Measurements from ENCODE around the gene CNTN5. TPM values are rescaled to one million over a fixed set of nuclear protein-coding genes. Genes with fewer than 3 reads are reported as not detected.
"Not testable (repeated sequence)": the region's sequence is repeated elsewhere in the genome, so short reads cannot be mapped to it uniquely, and the experiment has no call there.

The CNTN5 gene
- total RNA-seq, 1 experiment from 2014 or later: not detected

DNA sequence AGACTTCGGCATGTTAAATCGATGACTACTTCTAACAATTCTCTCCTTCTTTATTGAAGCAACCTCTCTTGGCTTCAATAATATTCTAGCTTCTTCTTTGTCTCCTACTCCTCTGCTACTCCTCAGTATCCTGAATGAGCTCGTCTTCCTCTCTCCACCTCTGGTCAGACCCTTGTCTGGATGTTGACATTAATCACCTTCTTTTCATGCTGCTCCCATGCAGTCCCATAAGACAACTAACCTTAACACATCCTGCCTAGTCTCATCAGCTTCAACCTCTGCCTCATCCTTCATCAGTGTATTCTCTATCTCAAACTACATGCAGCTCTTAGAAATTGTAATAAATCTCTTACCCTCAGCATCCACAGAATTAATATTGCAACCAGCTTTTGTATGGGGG lies 695.6 kb downstream of the CNTN5 start:
- peak; percentile 39 for DNase-seq (ENCODE audit: low read depth)

DNA sequence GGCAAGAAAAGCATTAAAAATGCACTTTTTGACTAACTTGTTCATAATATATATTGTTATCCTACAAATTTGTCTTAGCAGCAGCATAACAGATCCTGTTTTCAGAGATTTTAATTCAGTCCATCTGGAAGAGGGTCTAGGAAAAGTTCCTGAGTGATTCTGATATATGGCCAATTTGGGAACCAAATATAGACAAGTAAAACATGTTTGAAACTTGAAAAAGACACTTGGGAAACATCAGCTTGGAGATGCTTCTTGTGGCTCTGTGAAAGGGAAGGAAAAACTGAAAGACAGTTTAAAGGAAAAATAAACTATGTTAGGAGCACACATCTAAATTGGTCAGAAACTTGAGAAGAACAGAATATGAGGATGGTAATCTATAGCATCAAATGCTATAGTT lies 697.5 kb downstream of the CNTN5 start:
- DNase-seq (ENCODE audit: low read depth): no peak

DNA sequence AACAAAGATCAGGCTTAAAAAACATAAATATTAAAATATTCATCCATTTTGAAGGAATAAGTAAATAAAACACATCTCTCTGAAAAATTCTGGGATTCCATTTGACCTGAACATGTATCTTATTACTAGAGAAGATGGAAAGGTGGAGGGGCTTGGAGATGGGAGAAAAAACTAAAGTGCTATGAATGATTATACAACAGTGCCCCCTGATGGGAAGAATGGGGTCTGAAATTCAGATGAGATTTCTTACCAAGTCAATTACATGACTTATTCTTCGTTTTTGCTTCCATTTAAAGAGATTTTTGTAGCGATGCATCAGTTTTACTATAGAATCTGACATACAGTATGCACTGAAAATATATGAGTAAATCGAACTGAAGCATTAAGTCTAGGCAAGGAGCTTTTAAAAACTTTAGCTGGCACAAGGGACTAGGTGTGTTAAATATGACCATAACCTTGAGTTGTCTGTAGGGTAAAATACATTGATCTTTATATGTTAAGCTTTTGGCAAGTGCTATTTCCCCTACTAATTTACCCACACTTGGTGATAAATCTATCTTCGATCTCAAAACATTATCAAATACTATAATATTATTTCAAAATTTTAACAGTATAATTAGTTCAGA lies 718.8 kb downstream of the CNTN5 start:
- DNase-seq (ENCODE audit: low read depth): peak; percentile 54

DNA sequence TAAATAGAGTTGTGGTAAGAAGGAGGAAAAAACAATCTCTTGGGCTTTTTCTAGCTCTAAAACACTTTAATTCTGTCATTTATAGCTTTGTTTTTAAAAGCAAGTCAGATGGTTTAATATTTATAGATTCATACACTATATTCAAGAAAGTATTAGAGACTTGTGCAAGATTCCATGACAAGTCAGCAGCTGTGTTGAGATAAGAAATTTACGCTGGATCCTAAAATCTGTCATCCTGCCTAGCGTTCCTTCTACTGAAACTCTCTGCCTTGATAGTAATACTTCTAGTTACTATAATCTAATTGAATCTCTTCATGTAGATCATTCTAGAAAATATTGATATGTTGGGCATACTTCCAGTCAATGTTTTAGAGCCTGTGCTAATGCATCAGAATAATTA lies 721.8 kb downstream of the CNTN5 start:
- DNase-seq (ENCODE audit: low read depth): no peak

DNA sequence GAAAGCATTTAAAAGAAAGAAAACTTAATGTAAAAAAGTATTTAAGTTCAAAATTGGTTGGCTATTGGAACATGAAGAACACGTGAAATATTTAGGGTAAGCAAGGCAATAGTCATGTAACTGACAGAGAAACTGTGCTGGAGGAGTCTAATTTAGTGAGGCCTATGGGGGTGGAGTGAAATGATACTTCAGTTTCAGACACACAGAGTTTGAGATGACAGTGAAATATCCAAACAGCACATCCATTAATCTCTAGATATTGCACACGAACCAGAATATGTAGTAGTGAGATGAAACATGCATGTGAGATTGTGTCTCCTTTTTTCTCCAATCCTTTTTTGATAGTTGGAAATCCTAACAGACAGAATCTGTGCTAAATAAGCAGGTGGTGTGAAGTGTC lies 739.0 kb downstream of the CNTN5 start:
- DNase-seq (ENCODE audit: low read depth): no peak

DNA sequence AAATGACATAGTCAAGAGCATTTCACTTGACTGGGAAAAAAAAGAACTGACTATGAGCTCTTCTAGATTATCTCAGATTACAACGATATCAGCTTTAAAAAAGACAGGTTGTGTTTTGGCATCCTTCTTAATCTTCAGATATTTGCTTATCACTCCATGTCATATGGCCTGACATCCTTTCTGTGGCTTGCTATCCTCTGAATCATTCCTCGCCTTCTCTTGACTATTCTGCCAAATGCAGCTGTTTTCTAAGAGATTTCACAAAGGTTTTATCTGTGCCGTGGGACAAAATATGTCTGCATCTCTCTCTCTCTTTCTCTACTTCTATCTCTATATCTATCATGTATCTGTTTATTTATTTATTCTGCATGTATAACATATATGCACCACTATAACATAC lies 746.1 kb downstream of the CNTN5 start:
- DNase-seq (ENCODE audit: low read depth): no peak

DNA sequence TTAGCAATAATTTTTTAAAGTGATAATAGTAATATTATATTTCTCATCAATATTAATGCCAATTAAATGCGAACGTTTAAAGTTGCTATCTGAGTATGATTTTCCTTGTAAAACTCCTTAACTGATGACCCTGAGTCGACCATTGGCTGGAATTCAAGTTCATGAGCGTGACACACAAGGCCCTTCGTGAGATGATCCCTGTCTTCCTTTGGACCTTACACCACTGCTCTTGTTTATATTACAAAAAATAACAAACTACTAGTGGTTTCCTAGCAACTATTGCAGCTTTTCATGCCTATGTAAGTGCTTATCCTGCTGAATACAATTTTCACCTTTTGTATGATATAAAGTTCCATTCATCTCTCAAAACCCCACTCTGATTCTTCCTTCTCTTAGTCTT lies 752.9 kb downstream of the CNTN5 start:
- peak; percentile 6 for DNase-seq (ENCODE audit: low read depth)

DNA sequence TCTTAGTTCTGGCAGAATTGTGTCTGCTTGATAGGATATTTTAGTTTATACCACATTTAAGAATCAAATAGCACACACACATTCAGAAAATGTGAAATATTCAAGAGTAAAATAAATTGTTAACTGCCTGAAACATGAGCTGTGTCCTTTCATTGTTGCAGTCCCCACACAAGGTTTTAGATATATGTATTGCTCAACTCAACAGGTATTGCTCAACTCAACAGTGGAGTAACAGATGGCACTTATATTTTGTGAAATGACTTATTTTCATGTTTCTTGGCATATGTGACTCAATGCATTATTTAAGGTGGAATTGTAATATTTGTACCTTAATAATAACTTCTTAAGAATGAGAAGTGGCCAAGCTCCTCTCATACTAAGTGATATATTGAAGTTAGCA lies 760.3 kb downstream of the CNTN5 start:
- no peak for DNase-seq (ENCODE audit: low read depth)

DNA sequence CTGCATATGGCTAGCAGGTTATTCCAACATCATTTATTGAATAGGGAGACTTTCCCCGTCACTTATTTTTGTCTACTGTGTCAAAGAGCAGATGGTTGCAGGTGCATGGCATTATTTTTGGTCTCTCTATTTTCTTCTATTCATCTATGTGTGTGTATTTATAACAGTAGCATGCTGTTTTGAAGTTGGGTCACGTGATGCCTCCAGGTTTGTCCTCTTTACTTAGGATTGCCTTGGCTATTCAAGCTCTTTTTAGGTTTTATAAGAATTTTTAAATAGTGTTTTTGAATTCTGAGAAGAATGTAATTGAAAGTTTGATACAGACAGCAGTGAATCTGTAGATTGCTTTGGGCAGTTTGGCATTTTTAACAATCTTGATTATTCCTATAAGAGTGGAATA lies 770.6 kb downstream of the CNTN5 start:
- no peak for DNase-seq (ENCODE audit: low read depth)

DNA sequence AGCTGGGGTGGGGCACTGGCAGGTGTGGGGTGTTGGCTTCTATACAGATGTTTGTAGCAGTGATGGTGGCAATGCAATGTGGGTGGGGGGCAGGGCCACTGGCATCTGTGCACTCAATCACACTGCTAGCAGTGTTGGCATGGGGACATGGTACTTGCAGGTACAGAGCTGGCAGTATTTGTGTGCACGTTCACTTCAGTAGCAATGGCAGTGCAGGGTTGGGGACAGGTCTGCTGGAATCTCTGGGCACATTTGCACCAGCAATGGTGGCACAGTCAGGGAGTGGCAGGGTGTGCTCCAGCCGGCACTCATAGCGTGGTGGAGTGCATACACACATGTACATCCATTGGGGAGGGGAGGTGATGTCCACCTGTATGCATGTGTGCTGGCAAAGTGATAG lies 775.2 kb downstream of the CNTN5 start:
- no peak for DNase-seq (ENCODE audit: low read depth)

DNA sequence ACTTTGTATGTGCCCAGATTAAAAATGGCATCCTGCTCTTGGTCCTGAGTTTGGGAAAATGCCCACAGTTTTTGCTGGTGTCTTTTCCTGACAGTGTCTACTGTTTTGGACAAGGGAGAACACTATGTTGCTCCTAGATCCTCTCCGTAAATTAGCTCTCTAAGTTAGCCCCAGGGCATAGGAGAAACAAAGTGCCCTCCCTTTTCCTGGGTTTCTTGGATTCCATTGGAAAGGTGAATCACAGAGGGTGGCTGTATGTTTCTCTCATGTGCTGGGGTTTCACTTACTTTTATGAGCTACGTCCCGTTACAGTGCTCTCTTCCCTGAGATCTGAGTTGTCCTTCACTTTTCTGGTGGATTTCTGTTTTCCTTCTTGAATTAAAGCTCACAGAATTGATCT lies 782.8 kb downstream of the CNTN5 start:
- no peak for DNase-seq (ENCODE audit: low read depth)

DNA sequence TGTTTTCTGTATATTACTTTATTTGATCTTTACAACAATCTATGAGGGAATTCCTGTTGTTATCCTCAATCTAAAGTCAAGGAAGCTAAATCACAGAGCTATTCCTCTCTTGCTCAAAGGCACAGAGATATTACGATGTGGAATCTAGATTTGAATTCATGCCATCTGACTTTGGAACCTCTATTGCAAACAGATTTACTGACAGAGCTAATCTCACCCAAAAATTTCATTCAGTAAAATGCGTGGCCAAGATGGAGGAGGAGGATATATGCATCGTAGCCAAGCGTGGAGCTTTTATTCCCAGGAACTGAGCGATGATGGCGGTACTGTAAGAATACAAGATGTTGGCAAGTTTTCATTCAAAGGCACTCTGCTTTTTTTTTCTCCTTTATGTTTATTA lies 791.8 kb downstream of the CNTN5 start:
- no peak for DNase-seq (ENCODE audit: low read depth)

DNA sequence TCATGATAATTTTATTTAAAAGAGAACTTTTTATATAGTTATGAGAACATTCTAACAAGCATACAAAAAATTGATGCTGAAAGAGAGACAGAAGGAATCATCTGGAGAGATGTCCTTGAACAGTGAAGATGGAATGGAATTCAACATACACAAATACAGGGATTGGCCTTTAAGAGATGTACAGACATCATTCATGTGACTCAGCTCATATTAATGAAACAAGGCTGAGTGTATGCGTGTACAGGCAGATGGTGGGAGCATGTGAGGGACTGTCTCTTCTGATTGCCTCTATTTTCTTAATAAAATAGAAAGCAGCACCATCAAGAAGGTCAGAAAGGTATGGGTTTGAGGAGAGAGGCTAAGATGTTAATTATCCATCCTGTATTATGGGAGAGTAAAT lies 793.3 kb downstream of the CNTN5 start:
- DNase-seq (ENCODE audit: low read depth): no peak

DNA sequence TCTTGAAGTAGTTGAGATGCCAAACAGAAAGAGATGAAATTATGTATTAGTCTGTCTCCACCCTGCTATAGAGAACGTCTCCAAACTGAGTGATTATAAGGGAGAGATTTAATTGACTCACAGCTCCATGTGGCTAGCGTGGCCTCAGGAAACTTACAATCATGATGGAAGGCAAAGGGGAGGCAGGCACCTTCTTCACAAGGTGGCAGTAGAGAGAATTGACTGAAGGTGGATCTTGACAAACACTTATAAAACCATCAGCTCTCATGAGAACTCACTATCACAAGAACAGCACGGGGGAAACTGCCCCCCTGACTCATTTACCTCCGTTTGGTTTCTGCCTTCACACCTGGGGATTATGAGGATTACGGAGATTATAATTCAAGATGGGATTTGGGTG lies 794.0 kb downstream of the CNTN5 start:
- DNase-seq (ENCODE audit: low read depth): no peak

DNA sequence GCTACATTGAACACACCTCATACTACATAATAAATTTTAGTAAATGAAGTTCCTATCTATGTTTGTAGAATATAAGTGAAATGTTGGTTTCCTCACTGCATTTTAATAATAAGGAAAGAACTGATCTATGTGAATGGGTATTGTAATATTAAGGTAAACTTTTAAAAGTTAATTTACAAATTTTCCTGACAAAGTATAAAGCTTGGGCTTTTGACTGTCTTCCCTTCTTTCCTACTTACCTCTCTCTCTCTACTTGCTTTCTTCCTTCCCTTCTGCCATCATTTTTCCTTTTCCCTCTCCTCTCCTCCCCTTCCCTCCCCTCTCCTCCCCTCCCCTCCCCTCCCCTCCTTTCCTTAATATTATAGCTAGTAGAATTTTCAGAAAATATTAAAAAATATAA lies 798.2 kb downstream of the CNTN5 start:
- no peak for DNase-seq (ENCODE audit: low read depth)

DNA sequence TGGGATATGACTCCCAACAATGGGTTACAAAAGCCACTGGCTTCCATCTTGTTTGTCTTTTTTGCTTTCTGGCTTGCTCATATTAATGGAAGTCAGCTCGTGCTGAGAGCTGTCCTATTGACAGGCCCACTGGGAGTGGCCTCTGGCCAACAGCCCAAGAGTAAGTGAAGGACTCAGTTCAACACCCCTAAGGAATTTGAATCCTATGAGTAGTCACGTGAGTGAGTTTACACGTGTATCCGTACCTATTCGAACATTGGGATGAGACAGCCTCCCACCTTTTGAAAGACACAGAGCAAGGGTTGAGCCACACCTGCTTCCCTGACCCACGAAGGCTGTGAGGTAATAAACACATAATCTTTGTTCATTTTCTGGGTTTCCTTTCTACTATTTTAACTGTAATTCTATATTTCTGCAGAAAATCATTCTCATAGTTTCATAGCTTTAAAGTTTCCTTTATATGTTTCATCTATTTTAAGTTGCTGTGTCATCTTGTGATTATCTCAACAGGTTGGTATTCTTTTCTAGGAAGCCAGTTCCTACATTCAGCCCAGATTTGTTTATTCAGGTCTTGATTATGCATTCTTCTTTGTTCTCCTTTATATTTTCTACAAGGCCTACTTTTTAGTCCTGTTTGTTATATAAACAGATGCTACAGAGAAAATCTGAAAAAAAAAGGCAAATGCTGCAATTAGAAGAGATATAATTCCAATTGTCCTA lies 802.3 kb downstream of the CNTN5 start:
- no peak for DNase-seq (ENCODE audit: low read depth)

DNA sequence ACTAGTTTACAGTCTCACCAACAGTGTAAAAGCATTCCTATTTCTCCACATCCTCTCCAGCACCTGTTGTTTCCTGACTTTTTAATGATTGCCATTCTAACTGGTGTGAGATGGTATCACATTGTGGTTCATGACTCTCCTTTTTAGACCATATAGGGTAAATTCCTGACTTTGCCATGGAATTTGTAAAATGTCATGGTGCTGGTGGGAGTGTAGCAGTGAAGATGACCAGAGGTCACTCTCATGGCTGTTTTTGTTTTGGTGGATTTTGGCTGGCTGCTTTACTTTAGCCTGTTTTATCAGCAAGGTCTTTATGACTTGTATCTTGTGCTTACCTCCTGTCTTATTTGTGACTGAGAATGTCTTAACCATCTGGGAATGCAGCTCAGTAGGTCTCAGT lies 816.0 kb downstream of the CNTN5 start:
- DNase-seq (ENCODE audit: low read depth): not testable (repeated sequence)

DNA sequence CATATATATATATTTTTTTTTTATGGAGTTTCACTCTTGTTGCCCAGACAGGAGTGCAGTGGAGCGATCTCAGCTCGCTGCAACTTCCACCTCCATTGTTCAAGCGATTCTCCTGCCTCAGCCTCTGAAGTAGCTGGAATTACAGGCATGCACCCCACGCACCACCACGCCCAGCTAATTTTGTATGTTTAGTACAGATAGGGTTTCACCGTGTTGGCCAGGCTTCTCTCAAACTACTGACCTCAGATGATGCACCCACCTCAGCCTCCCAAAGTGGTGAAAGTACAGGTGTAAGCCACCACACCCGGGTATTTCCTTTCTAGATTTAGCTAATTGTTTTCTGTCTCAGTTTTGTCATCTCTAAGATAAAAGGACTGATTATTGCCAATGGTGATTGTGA lies 821.1 kb downstream of the CNTN5 start:
- no peak for DNase-seq (ENCODE audit: low read depth)

DNA sequence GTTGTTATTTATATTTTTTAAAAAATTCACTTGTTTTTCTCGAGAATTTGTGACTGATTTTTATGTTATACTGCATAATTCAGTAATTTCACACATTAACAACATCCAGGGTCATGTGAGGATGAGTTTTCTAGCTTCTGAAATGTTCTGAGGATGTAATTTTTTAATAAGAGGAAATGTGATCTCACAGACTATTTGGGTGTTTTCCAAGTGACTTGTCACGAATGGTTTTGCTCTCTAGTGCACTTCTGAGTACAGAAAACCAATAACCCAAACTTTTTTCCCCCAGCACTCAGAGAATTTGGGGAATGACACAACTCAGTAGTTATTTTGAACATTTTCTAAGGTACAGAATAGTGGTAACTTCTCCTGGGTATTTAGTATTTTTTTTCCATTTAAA lies 845.2 kb downstream of the CNTN5 start:
- DNase-seq (ENCODE audit: low read depth): peak; percentile 26

DNA sequence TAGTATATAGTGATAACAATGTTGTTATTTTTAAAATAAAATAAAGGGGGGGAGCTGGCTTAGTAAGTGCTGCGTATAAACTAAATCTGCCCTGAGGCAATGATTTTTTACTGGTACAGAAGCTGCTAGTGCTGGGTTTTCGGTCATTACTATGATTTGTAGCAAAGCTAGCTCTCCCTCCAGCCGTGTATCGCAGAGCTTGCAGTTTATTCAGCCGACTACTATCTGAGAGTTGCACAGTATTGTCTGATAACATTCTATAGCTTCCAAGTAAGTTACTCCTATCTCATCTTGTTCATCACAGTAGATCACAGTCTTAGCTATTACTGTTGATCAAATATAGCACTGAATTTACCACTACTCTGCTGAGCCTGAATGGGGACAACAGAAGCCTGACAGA lies 860.9 kb downstream of the CNTN5 start:
- no peak for DNase-seq (ENCODE audit: low read depth)

DNA sequence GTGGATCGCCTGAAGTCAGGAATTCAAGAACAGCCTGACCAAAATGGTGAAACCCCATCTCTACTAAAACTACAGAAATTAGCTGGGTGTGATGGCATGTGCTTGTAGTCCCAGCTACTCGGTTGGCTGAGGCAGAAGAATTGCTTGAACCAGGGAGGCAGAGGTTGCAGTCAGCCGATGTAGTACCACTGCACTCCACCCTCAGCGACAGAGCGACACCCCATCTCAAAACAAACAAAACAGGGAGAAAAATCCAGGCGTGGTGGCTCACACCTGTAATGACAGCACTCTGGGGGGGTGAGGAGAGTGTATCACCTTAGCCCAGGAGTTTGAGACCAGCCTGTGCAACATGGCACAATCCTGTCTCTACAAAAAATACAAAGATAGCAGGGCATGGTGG lies 864.0 kb downstream of the CNTN5 start:
- no peak for DNase-seq (ENCODE audit: low read depth)

DNA sequence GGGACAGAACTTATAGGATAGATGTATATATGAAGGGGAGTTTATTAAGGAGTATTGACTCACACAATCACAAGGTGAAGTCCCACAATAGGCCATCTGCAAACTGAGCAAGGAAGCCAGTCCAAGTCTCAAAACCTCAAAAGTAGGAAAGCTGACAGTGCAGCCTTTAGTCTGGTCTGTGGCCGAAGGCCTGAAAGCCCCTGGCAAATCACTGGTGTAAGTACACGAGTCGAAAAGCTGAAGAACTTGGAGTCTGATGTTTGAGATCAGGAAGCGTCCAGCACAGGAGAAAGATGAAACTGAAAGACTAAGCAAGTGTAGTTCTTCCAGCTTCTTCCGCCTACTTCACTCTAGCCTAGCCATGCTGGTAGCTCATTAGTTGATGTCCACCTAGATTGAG lies 866.7 kb downstream of the CNTN5 start:
- DNase-seq (ENCODE audit: low read depth): no peak

DNA sequence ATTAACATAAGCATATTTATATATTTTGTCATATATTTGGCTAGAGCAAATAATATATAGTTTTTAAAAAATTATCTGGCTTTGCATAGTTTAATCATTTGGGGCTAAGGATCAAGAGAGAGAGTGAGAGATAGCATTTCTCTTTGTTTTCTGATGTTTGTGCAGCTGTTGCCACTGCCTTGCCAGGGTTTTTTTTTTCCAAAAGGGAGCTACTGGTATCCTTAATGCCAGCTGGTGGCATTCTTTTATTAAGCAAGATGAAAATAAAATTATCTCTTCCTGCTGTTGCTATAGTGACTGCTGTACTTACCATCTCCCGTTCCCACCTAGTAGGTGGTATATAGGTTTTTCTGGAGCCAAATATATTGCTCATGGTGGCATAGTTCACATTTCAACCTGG lies 873.1 kb downstream of the CNTN5 start:
- no peak for DNase-seq (ENCODE audit: low read depth)

DNA sequence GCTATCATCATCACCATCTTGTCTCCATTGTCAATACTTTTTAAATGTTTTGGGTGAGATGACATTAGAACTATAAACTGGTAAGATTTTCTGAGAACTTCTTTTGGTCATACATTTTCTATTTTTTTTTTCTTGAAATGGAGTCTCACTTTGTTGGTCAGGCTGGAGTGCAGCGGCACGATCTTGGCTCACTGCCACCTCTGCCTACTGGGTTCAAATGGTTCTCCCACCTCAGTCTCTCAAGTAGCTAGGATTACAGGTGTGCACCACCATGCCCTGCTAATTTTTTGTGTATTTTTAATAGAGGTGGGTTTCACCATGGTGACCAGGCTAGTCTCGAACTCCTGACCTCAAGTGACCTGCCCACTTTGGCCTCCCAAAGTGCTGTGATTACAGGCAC lies 880.4 kb downstream of the CNTN5 start:
- no peak for DNase-seq (ENCODE audit: low read depth)

Data from HT1080 (cell line).